ENCODE results near the gene MPI. TPM values are rescaled to one million over a fixed set of nuclear protein-coding genes. Genes with fewer than 3 reads are reported as not detected.

MPI gene
- total RNA-seq, 1 experiment from 2014 or later = 57.5 TPM

GRCh38 chr15:74928771-74929198 lies 38.9 kb downstream of the MPI start:
- Mint-ChIP-seq H3K4me1 (no peaks in the 10 kb centered on the region), H3K27me3 (ENCODE audit: low read depth) (no peaks in the 10 kb centered on the region), H3K27ac (no peak overlapping the region), H3K9me3 (no peaks in the 10 kb centered on the region), H3K36me3 (ENCODE audit: insufficient read depth in 1 of 3, low read depth in 3 of 3) (peaks cover 31 to 64% (median 55%) of the 10 kb centered on the region in 3 experiments; a peak in 6 of 7 replicates), H3K4me3 (no peak overlapping the region)
- Histone ChIP-seq H2BK5ac (ENCODE audit: insufficient read length, low read length) (no peak overlapping the region), H3K9me3 (ENCODE audit: control insufficient read depth, low read depth, low read length) (no peaks in the 10 kb centered on the region), H2BK12ac (ENCODE audit: insufficient read length, low read depth, low read length) (no peak overlapping the region), H3K79me1 (ENCODE audit: insufficient read depth, low read depth, low read length, poor library complexity, severe bottlenecking) (peaks cover 10% of the 10 kb centered on the region), H2BK20ac (ENCODE audit: low read depth, low read length, poor library complexity, severe bottlenecking) (no peak overlapping the region), H3K27me3 (ENCODE audit: insufficient read depth, low read length) (no peaks in the 10 kb centered on the region), H4K5ac (ENCODE audit: insufficient read length, low read depth, low read length) (no peak overlapping the region), H2BK15ac (ENCODE audit: low read depth, low read length) (no peak overlapping the region), H4K8ac (replicated peaks; ENCODE audit: insufficient read length, low read depth, low read length) (no peak overlapping the region), H3K79me2 (ENCODE audit: insufficient read depth, low read length) (peaks cover 5% of the 10 kb centered on the region; the same call in 1 of the 2 replicates), H2AFZ (ENCODE audit: low read length) (no peak overlapping the region), H3K14ac (ENCODE audit: insufficient read depth, low read length) (no peak overlapping the region), H3K4me2 (ENCODE audit: insufficient read depth, insufficient read length, low read length) (no peak overlapping the region), H4K20me1 (ENCODE audit: control insufficient read depth, insufficient read depth, insufficient read length) (no peaks in the 10 kb centered on the region), H3K4me1 (ENCODE audit: insufficient read depth, low read length) (no peaks in the 10 kb centered on the region), H3K27ac (ENCODE audit: insufficient read length, low read depth, low read length) (no peak overlapping the region), H3K18ac (ENCODE audit: insufficient read length, low read depth, low read length) (no peak overlapping the region), H2AK5ac (ENCODE audit: insufficient read length, low read length) (no peak overlapping the region), H3T11ph (ENCODE audit: low read length) (no peak overlapping the region), H3K4ac (ENCODE audit: low read depth, low read length) (no peak overlapping the region), H4K91ac (ENCODE audit: insufficient read length, low read depth, low read length) (no peak overlapping the region), H2BK120ac (ENCODE audit: low read depth, low read length, poor library complexity, severe bottlenecking) (no peak overlapping the region), H3K56ac (ENCODE audit: insufficient read length, low read depth, low read length) (no peak overlapping the region), H3K23me2 (ENCODE audit: insufficient read length, low read depth, low read length, poor library complexity, severe bottlenecking) (no peaks in the 10 kb centered on the region), H3K9ac (ENCODE audit: extremely low read depth, insufficient read length, low read length) (no peak overlapping the region), H3K23ac (ENCODE audit: insufficient read length, low read depth, low read length) (no peak overlapping the region)
- TF ChIP-seq CTCF (conservative IDR thresholded peaks at IDR 0.05) = no peak
- no CpG with 5 or more reads among the region's 5 CpGs for WGBS (ENCODE audit: extremely low coverage, insufficient read length, low lambda C conversion rate)
- no peak for DNase-seq
